GM19328 (cell line): ENCODE data around the gene KRTAP5-5.

Experiments used
- ATAC-seq: cut with Tn5 transposase; IDR thresholded peaks from one replicate; pipeline ENCODE4 v1.9.1; 2021; ENCODE audit warnings: mild to moderate bottlenecking, moderate library complexity; ENCODE audit not compliant: unreplicated experiment

KRTAP5-5 gene

GRCh38 chr11:1673446-1674172, 44.0 kb downstream of the KRTAP5-5 start:
- no peak for ATAC-seq

GRCh38 chr11:1674173-1675131, 44.9 kb downstream of the KRTAP5-5 start:
- no peak for ATAC-seq

GRCh38 chr11:1675536-1676228, 46.1 kb downstream of the KRTAP5-5 start:
- no peak for ATAC-seq

- no peak for ATAC-seq
These were observed 46.7 kb downstream of the KRTAP5-5 start for GRCh38 chr11:1676229-1676740.

DNA sequence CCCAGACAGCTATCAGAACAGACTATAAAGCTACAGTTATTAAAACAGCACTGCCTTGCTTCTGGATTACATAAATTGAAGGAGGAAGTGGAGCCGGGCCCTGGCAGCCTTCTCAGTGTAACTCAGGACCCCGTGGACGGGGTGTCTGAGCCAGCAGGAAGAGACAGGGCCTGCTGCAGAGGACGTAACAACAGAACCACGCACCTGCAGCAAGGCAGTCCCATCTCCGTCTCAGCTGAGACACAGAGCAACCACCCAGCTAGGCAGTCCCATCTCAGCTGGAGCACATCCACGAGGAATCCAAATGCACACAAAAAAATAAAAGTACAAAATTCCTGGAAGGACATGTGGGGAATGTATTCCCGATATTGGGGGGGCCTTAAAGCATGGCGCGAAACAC, 50.3 kb downstream of the KRTAP5-5 start:
- no peak for ATAC-seq
